Astrocyte of the spinal cord (primary cell): ENCODE measurements around the gene CNPPD1.

Experiments
- DNase-seq: peaks from one replicate; pipeline ENCODE4 v3.0.0; 2011; ENCODE audit warnings: low read depth, low spot score
- H3K4me3 ChIP-seq: 2 replicates; pipeline ENCODE4 v1.5.1; 2011; ENCODE audit warnings: low read depth, mild to moderate bottlenecking, low read length, moderate library complexity
- in situ Hi-C: cut with HindIII; loops from 2 replicates; pipeline ENCODE4 v1.10.0; 2017; ENCODE audit warnings: low sequenced_read_pairs
- TF ChIP-seq, protein P1 (sequence below): IDR thresholded peaks from 2 replicates; pipeline ENCODE4 v1.5.1; 2012; ENCODE audit warnings: low read depth, mild to moderate bottlenecking, low read length, inconsistent platforms

CNPPD1 gene

DNA sequence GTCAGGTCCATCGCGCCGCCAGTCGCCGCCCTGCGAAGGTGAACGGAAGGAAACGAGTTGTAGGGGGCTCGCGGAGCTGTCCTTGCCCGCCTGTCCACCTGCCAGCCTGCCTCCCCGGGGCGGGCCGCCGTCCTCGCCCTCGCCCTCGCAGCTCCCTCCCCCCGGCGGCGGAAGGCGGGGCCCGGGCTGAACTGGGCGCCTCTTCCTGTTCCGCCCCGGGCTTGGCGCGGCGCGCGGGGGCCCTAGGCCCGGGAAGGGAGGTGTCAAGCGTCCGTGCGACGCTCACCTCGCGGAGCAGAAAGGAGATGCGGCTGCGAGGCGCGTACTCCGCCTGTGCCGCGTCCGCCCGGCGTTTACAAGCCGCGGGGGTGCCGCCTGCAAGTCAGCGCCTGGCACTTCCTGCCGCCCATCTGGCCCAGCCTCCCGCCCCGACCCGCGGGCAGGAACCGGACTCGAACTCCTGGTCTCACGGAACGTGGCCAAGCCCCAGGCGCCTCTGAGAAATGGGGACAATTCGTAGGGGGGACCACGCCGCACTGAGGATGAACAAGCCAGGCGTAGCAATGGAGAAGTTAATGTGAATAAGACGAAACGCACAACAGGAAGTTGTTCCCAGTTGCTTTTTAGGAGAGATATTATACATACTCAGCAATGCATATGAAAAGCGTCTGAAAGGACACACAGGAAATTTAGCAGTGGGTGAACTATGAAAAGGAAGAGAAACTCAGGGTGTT lies at the start of gene CNPPD1:
TSS of gene CNPPD1 (minus strand) at position 108 of the 734 bp plus-strand sequence. CDS start at position 11, 97 bp downstream.
- TF ChIP-seq, protein P1, sequence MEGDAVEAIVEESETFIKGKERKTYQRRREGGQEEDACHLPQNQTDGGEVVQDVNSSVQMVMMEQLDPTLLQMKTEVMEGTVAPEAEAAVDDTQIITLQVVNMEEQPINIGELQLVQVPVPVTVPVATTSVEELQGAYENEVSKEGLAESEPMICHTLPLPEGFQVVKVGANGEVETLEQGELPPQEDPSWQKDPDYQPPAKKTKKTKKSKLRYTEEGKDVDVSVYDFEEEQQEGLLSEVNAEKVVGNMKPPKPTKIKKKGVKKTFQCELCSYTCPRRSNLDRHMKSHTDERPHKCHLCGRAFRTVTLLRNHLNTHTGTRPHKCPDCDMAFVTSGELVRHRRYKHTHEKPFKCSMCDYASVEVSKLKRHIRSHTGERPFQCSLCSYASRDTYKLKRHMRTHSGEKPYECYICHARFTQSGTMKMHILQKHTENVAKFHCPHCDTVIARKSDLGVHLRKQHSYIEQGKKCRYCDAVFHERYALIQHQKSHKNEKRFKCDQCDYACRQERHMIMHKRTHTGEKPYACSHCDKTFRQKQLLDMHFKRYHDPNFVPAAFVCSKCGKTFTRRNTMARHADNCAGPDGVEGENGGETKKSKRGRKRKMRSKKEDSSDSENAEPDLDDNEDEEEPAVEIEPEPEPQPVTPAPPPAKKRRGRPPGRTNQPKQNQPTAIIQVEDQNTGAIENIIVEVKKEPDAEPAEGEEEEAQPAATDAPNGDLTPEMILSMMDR: no peak
- in situ Hi-C loops: no loop called here
- peak within 1 kb of the TSS; percentile 75 for H3K4me3 ChIP-seq
- DNase-seq: peak; percentile 78

DNA sequence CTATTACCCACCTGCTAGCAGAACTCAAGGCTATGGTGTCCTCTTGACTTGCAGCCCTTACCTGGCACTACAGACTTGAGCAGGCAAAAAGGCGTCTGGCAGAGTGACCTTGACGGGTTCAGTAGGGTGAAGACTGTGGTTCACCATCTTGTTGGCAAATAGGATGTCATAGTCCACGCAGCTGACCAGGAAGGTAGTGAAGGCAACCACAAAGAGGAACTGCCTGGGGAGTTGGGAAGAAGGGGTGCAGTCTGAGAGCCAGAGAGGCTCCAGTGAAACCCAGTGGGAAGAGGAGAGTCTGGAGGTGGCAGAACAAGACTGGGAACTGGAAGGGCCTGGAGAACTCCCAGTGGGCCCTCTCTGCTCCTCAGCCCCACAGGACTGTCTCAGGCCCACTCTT lies 48.6 kb upstream of the CNPPD1 start:
- in situ Hi-C loops: no loop called here

DNA sequence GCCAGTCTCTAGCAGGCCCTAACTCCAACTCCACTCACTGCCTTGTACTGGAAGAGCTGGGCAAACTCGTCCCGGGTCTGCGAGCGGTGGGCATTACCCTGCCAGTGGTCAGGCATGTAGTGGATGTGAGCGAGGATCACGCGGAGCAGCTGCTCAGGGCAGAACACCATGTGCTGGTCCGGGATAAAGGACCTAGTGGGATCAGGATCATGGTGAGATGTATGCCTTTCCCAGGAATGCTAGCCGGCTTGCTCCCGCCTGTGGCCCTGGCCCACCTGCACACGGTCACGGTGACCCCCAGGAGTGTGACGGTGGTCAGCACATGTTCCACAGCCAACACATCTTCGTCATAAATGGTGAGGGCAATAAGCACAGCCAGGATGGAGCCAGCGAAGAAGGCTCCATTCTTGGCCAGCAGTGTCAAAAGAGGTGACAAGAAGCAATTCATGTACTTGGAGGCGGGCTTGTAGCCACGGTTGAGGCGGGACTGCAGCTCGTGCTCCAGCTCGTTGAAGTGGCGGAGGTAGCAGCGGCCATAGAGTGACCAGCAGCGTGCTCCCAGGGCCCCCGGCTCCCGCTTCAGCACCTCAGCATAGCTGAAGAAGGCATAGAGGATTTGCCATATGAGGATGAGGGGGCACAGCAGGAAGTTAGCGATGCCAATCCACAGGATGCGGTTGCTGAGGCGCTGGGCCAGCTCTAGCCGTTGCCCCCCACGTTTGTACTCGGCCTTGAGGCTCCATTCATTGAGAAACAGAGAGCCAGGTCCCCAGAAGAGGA lies 47.3 kb upstream of the CNPPD1 start:
- no peak overlapping the region for H3K4me3 ChIP-seq
- TF ChIP-seq, protein P1: no peak
- in situ Hi-C loops: no loop called here
- no peak for DNase-seq

More for the DNA sequence above, 48.6 kb upstream of the CNPPD1 start:
- TF ChIP-seq, protein P1: no peak
- no peak for DNase-seq
- no peak overlapping the region for H3K4me3 ChIP-seq

DNA sequence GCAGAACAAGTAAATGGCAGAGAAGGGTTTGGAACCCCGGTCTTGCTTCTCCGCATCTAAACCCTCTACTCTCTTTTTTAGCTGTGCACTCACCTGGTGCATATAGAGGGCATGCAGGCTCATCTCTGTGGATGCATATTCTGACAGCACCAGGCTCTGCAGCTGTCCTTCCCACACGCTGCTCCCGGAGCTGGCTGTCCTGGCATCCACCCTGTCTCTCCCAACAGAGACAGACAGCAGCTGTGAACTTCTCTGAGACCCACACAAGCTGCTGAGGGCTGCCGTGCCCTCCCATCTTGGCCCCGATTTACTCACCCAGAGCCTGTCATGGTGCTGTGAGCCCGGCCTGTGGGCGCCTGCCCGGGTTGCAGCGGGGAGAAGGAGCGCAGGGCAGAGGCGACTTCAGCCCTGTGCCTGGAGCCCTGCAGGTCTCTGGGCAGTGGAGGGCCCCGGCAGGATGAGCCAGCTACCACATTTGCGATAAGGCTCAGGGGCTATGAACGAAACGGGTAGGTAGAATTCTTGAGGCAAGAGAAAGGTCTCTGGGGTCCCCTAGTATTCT lies 45.3 kb upstream of the CNPPD1 start:
- DNase-seq: no peak
- no peak overlapping the region for H3K4me3 ChIP-seq
- TF ChIP-seq, protein P1: no peak
- in situ Hi-C loops: no loop called here

DNA sequence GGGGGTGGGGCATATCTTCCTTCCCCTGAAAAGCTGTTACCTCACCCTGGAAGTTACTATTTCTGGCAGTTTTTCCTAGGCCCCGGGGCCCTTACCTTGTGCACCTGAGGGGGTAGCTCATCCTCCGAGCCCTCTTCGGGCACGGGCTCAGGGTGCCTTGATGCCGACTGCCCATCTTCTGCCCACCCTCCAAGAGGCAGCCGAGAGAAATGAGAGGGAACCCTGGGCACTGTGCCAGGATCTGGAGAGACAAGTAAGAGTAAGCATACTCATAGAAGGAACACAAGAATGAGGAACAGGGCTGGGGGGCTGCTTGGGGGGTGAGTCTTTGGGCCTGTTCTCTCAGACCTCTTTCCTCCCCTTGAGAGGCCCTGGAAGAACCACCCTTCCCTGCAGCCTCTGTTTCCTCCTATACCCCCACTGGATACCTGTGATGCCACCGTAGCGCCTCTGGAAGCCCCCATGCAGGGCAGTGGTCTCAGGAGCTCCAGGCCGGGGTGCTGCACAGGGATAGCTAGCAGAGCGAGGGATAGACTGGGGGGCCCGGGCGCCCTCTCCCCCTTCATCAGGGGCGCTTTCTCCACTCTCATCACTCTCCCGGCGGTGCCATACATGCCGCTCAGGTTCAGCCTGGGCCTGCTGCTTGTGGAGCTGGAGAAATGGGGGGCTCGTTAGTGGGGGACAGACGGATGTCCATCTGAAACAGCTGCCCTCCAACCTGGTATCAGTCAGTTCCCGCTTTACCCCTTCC lies 44.1 kb upstream of the CNPPD1 start:
- H3K4me3 ChIP-seq: no peak overlapping the region
- DNase-seq: no peak
- TF ChIP-seq, protein P1: no peak
- in situ Hi-C loops: no loop called here
